Fibroblast of lung (primary cell): Measurements from ENCODE around the gene NAT10.

ENCODE experiments used
- CTCF ChIP-seq, 2 donors: IDR thresholded peaks in 1 of 2; conservative IDR thresholded peaks in 1 of 2; 1 replicate in 1 of 2; 2 replicates in 1 of 2; pipeline ENCODE4 v1.5.1; 2011 to 2012; ENCODE audit warnings: low read length in 2 of 2, control low read depth in 1 of 2, inconsistent platforms in 1 of 2, low read depth in 1 of 2, mild to moderate bottlenecking in 1 of 2
- EZH2 ChIP-seq: IDR thresholded peaks from 2 replicates; pipeline ENCODE4 v1.5.1; 2012; ENCODE audit warnings: low read length, control low read depth, mild to moderate bottlenecking; ENCODE audit errors: missing control alignments

DNA sequence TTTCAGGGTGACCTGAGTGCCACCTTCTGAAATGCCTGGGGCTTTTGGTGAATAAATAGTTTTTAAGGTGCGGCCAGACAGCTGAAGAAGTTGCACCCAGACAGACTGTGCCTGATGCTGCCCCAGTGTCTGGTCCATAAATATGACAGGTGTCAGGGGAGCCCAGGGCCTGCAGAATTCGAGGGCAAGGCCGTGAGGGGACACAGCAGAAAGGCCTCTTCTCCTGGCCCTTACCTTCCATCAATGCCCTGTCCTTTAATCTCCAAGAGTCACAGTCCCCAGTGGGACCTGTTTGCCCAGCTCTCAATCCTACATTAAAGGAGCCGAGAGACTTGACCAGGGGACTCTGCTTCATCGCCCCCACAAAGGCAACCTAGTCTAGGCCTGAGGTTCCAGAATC is 45.7 kb downstream of the NAT10 start:
- TF ChIP-seq EZH2 (no peak), CTCF (conservative IDR thresholded peaks at IDR 0.05 in 1 of 2, IDR thresholded peaks at IDR 0.05 in 1 of 2; ENCODE audit: low read depth in 1 of 2, low read length in 2 of 2) (no peak)
